ENCODE measurements around the gene SELENOI. TPM values are rescaled to one million over a fixed set of nuclear protein-coding genes. Genes with fewer than 3 reads are reported as not detected.
A peak's percentile ranks its signal among the peaks of the same experiment; 100 is the strongest.
"Not testable (repeated sequence)": the region's sequence is repeated elsewhere in the genome, so short reads cannot be mapped to it uniquely, and the experiment has no call there.

SELENOI gene
- total RNA-seq, 3 donors from 2014 or later = 6.6 to 26.3 (median 17.4) TPM

GRCh38 chr2:26300234-26300925, 45.6 kb upstream of the SELENOI start:
- no peak for TF ChIP-seq POLR2A (IDR thresholded peaks at IDR 0.05)
- TF ChIP-seq CTCF (IDR thresholded peaks at IDR 0.05) = no peak
- TF ChIP-seq POLR2AphosphoS5 (IDR thresholded peaks at IDR 0.05) = no peak
- peak in 1 of 2 donors; percentile 66 for DNase-seq (ENCODE audit: low spot score in 2 of 2)
- Histone ChIP-seq H3K27me3 (no peaks in the 10 kb centered on the region), H3K4me3 (peak overlapping the region; percentile 56 to 65 (median 61)), H3K27ac (peak overlapping the region; percentile 87 to 92), H3K36me3 (no peaks in the 10 kb centered on the region), H3K4me1 (peaks cover 4 to 5% of the 10 kb centered on the region in 2 donors), H3K9me3 (no peaks in the 10 kb centered on the region)
- intact Hi-C loops (cut with DNase I; ENCODE audit: low total_unique reads) = no loop called here

- Histone ChIP-seq H3K4me3 (no peak overlapping the region), H3K27me3 (no peaks in the 10 kb centered on the region), H3K27ac (peak overlapping the region; percentile 5 to 56), H3K9me3 (no peaks in the 10 kb centered on the region), H3K4me1 (peaks cover 4 to 5% of the 10 kb centered on the region in 2 donors), H3K36me3 (no peaks in the 10 kb centered on the region)
- intact Hi-C loops (cut with DNase I; ENCODE audit: low total_unique reads) = no loop called here
- DNase-seq (ENCODE audit: low spot score in 2 of 2) = peak; percentile 84 to 85
- TF ChIP-seq POLR2A (IDR thresholded peaks at IDR 0.05) (no peak), CTCF (IDR thresholded peaks at IDR 0.05) (no peak), POLR2AphosphoS5 (IDR thresholded peaks at IDR 0.05) (peak in 2 of 3 donors; percentile 25 to 32)
Observed at GRCh38 chr2:26302846-26303245, 43.1 kb upstream of the SELENOI start.

GRCh38 chr2:26305094-26305493, 40.8 kb upstream of the SELENOI start:
- H3K27ac ChIP-seq; DNase-seq (ENCODE audit: low spot score in 2 of 2); H3K36me3 ChIP-seq; H3K9me3 ChIP-seq; H3K27me3 ChIP-seq; H3K4me3 ChIP-seq; intact Hi-C loops (cut with DNase I; ENCODE audit: low total_unique reads); H3K4me1 ChIP-seq: not testable (repeated sequence)

GRCh38 chr2:26305540-26305939, 40.4 kb upstream of the SELENOI start:
- Histone ChIP-seq H3K27ac (no peak overlapping the region), H3K9me3 (no peaks in the 10 kb centered on the region), H3K4me3 (no peak overlapping the region), H3K27me3 (no peaks in the 10 kb centered on the region), H3K4me1 (peaks cover 4 to 5% of the 10 kb centered on the region in 2 donors), H3K36me3 (no peaks in the 10 kb centered on the region)
- intact Hi-C loops (cut with DNase I; ENCODE audit: low total_unique reads) = no loop called here
- no peak for TF ChIP-seq POLR2A (IDR thresholded peaks at IDR 0.05)
- TF ChIP-seq POLR2AphosphoS5 (IDR thresholded peaks at IDR 0.05) = no peak
- TF ChIP-seq CTCF (IDR thresholded peaks at IDR 0.05) = no peak
- DNase-seq (ENCODE audit: low spot score in 2 of 2) = no peak

GRCh38 chr2:26309921-26310320, 36.0 kb upstream of the SELENOI start:
- TF ChIP-seq CTCF (IDR thresholded peaks at IDR 0.05) = no peak
- Histone ChIP-seq H3K4me1 (no peaks in the 10 kb centered on the region), H3K27me3 (no peaks in the 10 kb centered on the region), H3K9me3 (no peaks in the 10 kb centered on the region), H3K4me3 (no peak overlapping the region), H3K36me3 (no peaks in the 10 kb centered on the region), H3K27ac (no peak overlapping the region)
- intact Hi-C loops (cut with DNase I; ENCODE audit: low total_unique reads) = no loop called here
- no peak for DNase-seq (ENCODE audit: low spot score in 2 of 2)
